ENCODE results near the gene MRPS31.

- TF ChIP-seq, protein P1, sequence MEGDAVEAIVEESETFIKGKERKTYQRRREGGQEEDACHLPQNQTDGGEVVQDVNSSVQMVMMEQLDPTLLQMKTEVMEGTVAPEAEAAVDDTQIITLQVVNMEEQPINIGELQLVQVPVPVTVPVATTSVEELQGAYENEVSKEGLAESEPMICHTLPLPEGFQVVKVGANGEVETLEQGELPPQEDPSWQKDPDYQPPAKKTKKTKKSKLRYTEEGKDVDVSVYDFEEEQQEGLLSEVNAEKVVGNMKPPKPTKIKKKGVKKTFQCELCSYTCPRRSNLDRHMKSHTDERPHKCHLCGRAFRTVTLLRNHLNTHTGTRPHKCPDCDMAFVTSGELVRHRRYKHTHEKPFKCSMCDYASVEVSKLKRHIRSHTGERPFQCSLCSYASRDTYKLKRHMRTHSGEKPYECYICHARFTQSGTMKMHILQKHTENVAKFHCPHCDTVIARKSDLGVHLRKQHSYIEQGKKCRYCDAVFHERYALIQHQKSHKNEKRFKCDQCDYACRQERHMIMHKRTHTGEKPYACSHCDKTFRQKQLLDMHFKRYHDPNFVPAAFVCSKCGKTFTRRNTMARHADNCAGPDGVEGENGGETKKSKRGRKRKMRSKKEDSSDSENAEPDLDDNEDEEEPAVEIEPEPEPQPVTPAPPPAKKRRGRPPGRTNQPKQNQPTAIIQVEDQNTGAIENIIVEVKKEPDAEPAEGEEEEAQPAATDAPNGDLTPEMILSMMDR (IDR thresholded peaks at IDR 0.05): no peak
- no peak for TF ChIP-seq POLR2AphosphoS5 (IDR thresholded peaks at IDR 0.05)
These were observed 78.0 kb downstream of the MRPS31 start for GRCh38 chr13:40692946-40693345.

All from prostate gland (tissue), 2 donors.